Omental fat pad (tissue), 4 donors: ENCODE measurements around the gene PRKCD. TPM values are rescaled to one million over a fixed set of nuclear protein-coding genes. Genes with fewer than 3 reads are reported as not detected.

Experiments used
- ATAC-seq: fragments of 150-250 bp; one replicate; pipeline ENCODE4 v1.9.1; 2016; ENCODE audit warnings: mild to moderate bottlenecking, moderate library complexity; ENCODE audit not compliant: low FRiP score
- DNase-seq: peaks from one replicate; pipeline ENCODE4 v3.0.0-alpha.2; 2019; ENCODE audit warnings: low spot score
- total RNA-seq, 4 donors: library from RNA; depleted of rRNA; stranded (reverse); fragments of >200 nt; gene quantifications; one replicate each; pipeline ENCODE4 v1.1.0, GENCODE V29; 2016
- TF ChIP-seq, protein P1 (sequence below), 3 donors: fragments of 450-650 bp; IDR thresholded peaks; one replicate each; pipeline ENCODE4 v1.5.1; 2016 to 2017; ENCODE audit warnings: antibody characterized with exemption in 3 of 3, mild to moderate bottlenecking in 3 of 3, moderate library complexity in 2 of 3

The PRKCD gene
- total RNA-seq, 4 donors from 2014 or later: 21.5 to 39.9 (median 30.3) TPM

DNA sequence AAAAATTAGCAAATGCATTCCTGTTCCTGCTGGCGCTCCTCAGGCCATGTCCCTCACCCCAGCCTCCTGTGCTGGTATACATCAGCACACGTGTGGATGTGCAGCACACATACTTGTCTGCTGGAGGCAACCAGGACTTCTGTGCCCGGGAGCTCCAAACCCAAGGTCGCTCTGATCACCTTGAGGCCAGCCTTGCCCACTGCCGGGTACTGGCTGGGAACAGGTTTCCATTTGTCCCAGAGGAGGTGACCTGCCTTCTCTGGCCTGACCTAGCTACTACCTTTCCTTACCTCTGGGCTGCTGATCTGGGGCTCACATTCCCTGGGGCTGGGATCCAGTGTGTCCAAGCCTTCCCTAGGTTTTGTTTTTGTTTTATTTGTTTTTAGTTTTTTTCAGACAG is 12.1 kb downstream of the PRKCD start:
- DNase-seq (no peak), ATAC-seq (no peak)
- TF ChIP-seq, protein P1, sequence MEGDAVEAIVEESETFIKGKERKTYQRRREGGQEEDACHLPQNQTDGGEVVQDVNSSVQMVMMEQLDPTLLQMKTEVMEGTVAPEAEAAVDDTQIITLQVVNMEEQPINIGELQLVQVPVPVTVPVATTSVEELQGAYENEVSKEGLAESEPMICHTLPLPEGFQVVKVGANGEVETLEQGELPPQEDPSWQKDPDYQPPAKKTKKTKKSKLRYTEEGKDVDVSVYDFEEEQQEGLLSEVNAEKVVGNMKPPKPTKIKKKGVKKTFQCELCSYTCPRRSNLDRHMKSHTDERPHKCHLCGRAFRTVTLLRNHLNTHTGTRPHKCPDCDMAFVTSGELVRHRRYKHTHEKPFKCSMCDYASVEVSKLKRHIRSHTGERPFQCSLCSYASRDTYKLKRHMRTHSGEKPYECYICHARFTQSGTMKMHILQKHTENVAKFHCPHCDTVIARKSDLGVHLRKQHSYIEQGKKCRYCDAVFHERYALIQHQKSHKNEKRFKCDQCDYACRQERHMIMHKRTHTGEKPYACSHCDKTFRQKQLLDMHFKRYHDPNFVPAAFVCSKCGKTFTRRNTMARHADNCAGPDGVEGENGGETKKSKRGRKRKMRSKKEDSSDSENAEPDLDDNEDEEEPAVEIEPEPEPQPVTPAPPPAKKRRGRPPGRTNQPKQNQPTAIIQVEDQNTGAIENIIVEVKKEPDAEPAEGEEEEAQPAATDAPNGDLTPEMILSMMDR (IDR thresholded peaks at IDR 0.05): no peak

DNA sequence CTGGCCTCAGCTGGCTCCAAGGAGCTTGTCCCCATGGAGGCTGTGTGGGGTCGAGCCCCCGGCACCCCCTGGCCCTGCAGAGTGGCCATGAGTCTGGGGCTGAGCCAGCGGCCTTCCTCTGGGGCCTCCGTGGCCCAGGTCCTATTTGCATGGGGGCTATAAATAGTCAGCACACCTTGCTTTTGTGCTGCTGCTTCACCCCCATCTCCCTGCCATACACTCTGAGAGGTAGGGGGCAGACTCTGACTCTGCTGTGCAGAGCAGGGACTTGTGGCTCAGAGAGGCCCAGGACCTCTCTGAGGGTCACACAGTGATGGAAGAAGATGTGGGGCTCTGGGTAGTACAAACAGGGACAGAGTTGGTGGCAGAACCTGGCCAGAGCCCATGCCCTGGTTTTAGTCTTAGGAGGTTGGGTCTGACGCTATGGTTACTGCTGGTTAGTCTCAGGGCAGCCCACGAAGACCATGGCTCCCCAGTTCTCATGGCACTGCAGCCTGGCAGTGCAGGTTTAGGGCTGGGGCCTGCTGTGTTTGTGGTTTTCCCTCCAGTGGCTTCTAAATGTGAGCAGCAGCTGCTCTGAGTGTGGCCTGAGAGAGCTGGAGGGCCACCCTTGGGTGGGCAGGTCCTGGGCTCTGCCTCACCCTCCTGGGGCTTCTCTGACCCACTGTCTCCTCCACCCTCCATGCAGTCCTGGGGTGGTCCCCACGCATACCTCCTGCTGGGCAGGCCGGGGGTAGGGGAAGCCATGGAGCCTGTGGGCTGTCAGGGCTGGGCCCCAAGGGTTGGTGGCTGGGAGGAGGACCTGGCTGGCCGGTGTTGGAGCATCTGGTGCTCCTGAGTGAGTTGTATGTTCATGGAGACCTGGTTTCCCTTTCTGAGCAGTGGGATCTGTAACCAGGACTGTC is 13.6 kb downstream of the PRKCD start:
- TF ChIP-seq, protein P1 (IDR thresholded peaks at IDR 0.05): no peak
- no peak for ATAC-seq
- DNase-seq: no peak

DNA sequence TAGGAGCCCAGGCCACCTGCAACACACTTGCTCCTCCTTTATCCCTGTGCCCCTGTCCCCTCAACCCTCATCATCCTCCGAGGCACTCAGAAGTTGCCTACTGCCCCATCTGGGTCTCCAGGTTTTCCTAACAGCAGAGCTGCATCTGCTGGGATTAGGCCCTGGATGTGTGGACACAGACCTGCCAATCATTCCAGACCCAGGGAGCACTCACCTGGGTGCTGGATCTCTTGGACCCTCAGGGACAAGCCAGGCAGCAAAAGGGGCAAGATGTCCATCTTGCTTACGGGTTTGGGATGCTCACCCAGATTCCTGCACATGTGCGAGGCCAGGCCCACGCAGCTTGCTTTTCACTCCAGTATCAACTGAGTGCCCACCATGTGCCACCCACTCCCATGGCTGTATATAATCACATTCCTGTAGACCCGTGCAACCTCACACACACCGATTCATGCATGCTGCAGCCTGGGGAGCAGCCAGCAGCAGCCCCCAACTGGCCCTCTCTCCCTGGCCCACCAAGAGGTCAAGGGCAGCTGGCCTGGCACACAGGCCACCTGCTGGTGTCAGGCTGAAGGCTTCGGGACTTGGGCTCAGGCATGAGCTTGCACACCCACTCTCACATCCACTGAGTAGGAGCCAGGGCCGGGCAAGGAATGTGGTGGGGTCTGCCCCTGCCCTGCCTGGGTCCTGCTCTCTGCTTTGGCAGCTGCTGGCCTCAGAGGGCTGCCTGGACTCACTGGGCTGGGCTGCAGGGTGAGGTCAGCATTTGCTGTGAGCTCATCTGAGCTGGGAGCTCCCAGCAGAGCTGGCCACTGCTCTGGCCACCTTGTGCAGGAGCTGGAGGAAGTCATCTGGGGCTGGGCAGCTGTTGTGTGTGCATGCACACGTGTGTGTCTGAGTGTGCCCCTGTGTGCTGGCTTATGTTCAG is 14.9 kb downstream of the PRKCD start:
- TF ChIP-seq, protein P1 (IDR thresholded peaks at IDR 0.05): no peak
- ATAC-seq (no peak), DNase-seq (no peak)

DNA sequence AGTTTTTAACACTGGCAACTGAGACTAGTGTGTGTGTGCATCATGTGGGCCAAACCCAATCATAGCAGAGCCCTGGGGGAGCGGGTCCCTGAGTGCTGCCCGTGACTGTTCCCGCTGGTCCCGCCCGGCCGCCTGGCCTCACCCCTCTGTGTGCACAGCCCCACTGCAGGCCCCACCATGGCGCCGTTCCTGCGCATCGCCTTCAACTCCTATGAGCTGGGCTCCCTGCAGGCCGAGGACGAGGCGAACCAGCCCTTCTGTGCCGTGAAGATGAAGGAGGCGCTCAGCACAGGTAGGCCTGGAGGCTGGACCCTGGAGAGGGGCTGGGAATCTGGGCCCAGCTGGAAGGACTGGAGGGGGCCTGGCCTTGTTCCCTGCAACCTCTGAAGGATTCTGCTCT is 17.2 kb downstream of the PRKCD start:
- ATAC-seq (no peak), DNase-seq (no peak)
- TF ChIP-seq, protein P1 (IDR thresholded peaks at IDR 0.05): no peak

DNA sequence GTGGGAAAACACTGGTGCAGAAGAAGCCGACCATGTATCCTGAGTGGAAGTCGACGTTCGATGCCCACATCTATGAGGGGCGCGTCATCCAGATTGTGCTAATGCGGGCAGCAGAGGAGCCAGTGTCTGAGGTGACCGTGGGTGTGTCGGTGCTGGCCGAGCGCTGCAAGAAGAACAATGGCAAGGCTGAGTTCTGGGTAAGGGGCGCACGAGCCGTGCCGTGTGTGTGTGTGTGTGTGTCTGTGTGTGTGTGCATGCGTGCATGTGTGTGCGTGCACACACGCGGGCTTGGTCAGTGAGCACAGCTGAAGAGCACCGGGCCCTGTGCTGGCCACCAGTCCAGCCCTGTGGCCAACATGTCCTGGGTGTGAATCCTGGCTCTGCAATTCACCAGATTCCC is 18.6 kb downstream of the PRKCD start:
- no peak for ATAC-seq
- TF ChIP-seq, protein P1 (IDR thresholded peaks at IDR 0.05): no peak

DNA sequence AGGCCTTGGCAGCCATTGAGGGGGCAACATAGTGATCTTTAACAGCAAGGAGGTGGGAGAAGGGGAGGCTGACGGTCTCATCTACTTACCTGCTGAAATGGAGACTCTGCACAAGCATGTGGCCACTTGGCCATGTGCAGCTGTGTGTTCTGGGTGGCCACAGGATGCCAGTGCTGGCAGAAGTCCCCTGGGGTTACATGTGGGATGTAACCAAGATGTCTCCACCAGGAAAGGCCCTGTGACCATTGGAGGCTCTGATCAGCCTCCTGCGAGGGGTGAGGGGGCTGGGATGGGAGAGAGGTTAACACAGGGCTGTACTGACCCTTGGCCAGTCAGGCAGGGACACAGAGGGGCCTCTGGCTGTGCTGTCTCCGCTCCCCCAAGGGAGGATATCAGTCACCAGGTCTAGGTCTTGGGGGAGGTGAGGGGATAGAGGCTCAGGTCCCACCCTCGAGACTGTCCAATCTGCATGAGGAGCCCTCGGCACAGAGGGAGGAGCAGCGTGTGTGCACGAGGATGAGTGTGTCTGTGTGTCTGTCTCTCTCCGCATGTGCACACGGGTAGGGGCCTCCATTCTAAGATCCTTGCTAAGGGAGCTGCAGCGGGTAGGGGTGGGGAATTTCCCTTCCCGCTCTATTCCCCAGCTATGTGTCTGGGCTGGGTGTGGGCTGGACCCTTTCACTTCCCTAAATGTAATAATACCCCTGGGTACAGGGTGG is 19.5 kb downstream of the PRKCD start:
- DNase-seq: no peak
- TF ChIP-seq, protein P1 (IDR thresholded peaks at IDR 0.05): no peak
- ATAC-seq: no peak

More for the DNA sequence above, 18.6 kb downstream of the PRKCD start:
- DNase-seq: no peak
